ENCODE results near the gene MRM3.
"Not testable (repeated sequence)": the region's sequence is repeated elsewhere in the genome, so short reads cannot be mapped to it uniquely, and the experiment has no call there.

The MRM3 gene

DNA sequence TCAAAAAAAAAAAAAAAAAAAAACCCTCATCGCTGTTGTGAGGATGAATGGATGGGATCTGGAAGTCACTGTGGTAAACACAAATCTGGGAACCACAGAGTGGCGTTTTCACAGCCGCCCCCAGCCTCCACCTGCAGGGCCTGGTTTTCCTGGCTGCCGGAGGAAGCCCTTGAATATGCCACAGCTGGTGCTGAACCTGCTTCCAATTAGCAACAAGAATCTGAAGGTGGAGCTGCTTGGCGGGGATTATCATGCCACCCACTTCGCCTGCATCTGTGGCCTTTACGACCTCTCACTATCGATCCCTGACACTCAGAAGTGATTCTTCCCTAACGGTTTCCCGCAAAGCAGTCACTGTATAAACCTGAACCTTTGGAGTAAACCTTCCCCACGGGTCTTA lies 16.1 kb downstream of the MRM3 start:
- Histone ChIP-seq H3K27ac (ENCODE audit: low read length) (no peak overlapping the region), H3K27me3 (ENCODE audit: low read depth, low read length) (no peaks in the 10 kb centered on the region), H3K9me3 (ENCODE audit: control insufficient read depth in 1 of 2, low read length in 2 of 2) (no peaks in the 10 kb centered on the region), H3K36me3 (ENCODE audit: control insufficient read depth in 1 of 2, insufficient read depth in 2 of 2, low read length in 2 of 2) (peaks cover 0 to 27% of the 10 kb centered on the region in 2 donors), H3K4me3 (ENCODE audit: low read depth in 1 of 2, low read length in 2 of 2) (no peak overlapping the region), H3K4me1 (ENCODE audit: control insufficient read depth in 1 of 2, insufficient read depth in 2 of 2, low read length in 2 of 2) (peaks cover 4 to 14% of the 10 kb centered on the region in 2 donors)

DNA sequence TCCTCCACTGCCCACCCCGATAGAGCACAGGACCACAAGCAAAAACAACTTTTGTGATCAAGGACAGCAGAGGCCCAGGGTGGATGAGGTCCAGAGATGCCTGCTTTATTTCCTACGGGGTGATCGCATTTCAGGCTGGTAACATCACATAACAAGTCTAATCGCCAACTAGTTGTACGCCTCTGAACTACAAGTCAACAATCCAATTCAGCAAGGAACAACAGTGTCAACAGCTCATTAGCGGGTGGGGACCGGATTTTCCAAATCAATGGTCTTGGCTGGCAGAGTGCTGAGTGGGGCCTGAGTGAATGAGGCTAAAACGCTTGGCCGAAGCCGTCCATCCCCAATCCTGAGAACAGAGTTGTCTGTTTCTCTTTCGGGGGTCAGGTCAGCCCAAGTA lies 17.1 kb downstream of the MRM3 start:
- Histone ChIP-seq H3K36me3 (ENCODE audit: control insufficient read depth in 1 of 2, insufficient read depth in 2 of 2, low read length in 2 of 2) (peaks cover 0 to 34% of the 10 kb centered on the region in 2 donors), H3K4me1 (ENCODE audit: control insufficient read depth in 1 of 2, insufficient read depth in 2 of 2, low read length in 2 of 2) (peaks cover 4% of the 10 kb centered on the region in 2 donors), H3K27me3 (ENCODE audit: low read depth, low read length) (no peaks in the 10 kb centered on the region), H3K4me3 (ENCODE audit: low read depth in 1 of 2, low read length in 2 of 2) (no peak overlapping the region), H3K9me3 (ENCODE audit: control insufficient read depth in 1 of 2, low read length in 2 of 2) (no peaks in the 10 kb centered on the region), H3K27ac (ENCODE audit: low read length) (no peak overlapping the region)

DNA sequence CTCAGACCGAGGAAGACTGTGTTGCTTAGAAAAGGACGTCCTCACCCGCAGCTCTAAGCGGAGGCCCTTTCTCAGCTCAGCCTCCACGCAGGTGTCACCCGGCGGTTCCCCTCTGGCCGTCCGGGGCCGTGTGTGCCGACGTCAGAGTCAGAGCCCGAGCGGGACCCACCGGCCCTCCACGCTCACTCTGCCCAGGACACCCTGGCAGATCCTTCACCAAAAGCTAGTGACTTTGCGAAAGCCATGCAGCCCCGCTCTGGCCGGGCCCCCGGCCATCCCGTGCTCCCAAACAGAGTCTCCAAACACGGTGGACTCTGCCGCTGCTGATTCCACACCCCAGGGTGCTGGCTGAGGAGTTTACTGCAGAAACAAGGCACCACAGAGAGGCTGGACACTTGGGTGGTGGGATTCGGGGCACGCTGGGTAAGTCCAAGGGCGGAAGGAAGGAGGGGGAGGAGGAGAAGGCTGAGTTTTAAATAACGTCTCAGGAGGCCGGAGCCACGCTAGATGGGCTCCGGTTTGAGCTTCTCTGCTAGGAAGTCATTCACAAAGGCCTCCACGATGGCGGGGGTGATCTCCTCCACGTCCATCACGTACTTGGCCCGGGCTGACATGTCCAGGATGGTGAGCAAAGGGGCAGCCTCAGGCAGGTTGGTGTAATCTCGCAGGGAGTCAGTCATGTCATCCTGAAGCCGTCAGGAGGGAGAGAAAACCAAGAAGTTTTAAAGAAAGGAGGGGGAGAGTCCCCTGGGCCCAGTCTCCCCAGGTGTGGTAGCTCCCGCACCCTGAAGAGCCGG lies 18.5 kb downstream of the MRM3 start:
- Histone ChIP-seq H3K9me3 (ENCODE audit: control insufficient read depth in 1 of 2, low read length in 2 of 2) (no peaks in the 10 kb centered on the region), H3K4me3 (ENCODE audit: low read depth in 1 of 2, low read length in 2 of 2) (no peak overlapping the region), H3K27ac (ENCODE audit: low read length) (no peak overlapping the region), H3K27me3 (ENCODE audit: low read depth, low read length) (no peaks in the 10 kb centered on the region), H3K36me3 (ENCODE audit: control insufficient read depth in 1 of 2, insufficient read depth in 2 of 2, low read length in 2 of 2) (peaks cover 0 to 34% of the 10 kb centered on the region in 2 donors), H3K4me1 (ENCODE audit: control insufficient read depth in 1 of 2, insufficient read depth in 2 of 2, low read length in 2 of 2) (no peaks in the 10 kb centered on the region)

DNA sequence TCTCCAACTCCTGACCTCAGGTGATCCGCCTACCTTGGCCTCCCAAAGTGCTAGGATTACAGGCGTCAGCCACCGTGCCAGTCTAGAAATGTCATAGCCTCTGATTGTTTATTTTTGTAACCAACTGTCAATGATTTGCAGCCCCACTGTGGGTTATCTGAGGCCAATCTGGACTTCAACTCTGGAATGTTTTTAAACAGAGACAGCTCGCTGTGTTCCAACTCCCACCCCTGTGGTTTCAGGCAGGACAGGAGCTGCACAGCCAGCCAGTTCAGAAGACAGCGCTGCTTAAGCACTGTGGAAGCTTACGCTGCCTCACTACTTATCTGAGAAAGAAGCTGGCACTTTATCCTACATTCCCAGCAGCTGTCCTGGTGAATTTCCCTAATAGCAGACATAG lies 19.5 kb downstream of the MRM3 start:
- Histone ChIP-seq H3K36me3 (ENCODE audit: control insufficient read depth in 1 of 2, insufficient read depth in 2 of 2, low read length in 2 of 2) (peaks cover 0 to 34% of the 10 kb centered on the region in 2 donors), H3K27ac (ENCODE audit: low read length) (no peak overlapping the region)

DNA sequence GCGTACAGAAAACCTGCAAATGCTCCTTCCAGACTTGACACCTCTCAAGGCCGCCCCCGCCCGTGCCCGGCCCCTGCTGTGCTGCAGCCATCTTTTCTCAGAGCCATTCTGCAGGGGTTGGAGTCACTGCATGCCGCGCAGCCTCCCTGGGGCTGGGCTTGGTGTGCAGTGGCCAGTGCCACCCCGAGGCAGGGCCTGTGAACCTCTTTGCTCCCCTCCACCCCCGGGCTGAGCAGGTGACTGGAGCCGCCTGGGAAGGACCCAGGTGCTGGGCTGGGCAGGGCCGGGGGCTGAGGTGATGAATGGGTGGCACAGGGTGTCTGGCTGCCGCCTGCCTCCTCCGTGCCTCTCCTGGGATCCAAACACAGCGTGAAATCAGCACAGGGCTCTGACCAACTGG lies 20.3 kb downstream of the MRM3 start:
- Histone ChIP-seq H3K36me3 (ENCODE audit: control insufficient read depth in 1 of 2, insufficient read depth in 2 of 2, low read length in 2 of 2) (peaks cover 0 to 38% of the 10 kb centered on the region in 2 donors), H3K4me3 (ENCODE audit: low read depth in 1 of 2, low read length in 2 of 2) (no peak overlapping the region), H3K27me3 (ENCODE audit: low read depth, low read length) (no peaks in the 10 kb centered on the region), H3K9me3 (ENCODE audit: control insufficient read depth in 1 of 2, low read length in 2 of 2) (no peaks in the 10 kb centered on the region), H3K27ac (ENCODE audit: low read length) (no peak overlapping the region), H3K4me1 (ENCODE audit: control insufficient read depth in 1 of 2, insufficient read depth in 2 of 2, low read length in 2 of 2) (no peaks in the 10 kb centered on the region)

More for the DNA sequence above, 19.5 kb downstream of the MRM3 start:
- Histone ChIP-seq H3K27me3 (ENCODE audit: low read depth, low read length) (no peaks in the 10 kb centered on the region), H3K9me3 (ENCODE audit: control insufficient read depth in 1 of 2, low read length in 2 of 2) (no peaks in the 10 kb centered on the region), H3K4me1 (ENCODE audit: control insufficient read depth in 1 of 2, insufficient read depth in 2 of 2, low read length in 2 of 2) (no peaks in the 10 kb centered on the region), H3K4me3 (ENCODE audit: low read depth in 1 of 2, low read length in 2 of 2) (no peak overlapping the region)

DNA sequence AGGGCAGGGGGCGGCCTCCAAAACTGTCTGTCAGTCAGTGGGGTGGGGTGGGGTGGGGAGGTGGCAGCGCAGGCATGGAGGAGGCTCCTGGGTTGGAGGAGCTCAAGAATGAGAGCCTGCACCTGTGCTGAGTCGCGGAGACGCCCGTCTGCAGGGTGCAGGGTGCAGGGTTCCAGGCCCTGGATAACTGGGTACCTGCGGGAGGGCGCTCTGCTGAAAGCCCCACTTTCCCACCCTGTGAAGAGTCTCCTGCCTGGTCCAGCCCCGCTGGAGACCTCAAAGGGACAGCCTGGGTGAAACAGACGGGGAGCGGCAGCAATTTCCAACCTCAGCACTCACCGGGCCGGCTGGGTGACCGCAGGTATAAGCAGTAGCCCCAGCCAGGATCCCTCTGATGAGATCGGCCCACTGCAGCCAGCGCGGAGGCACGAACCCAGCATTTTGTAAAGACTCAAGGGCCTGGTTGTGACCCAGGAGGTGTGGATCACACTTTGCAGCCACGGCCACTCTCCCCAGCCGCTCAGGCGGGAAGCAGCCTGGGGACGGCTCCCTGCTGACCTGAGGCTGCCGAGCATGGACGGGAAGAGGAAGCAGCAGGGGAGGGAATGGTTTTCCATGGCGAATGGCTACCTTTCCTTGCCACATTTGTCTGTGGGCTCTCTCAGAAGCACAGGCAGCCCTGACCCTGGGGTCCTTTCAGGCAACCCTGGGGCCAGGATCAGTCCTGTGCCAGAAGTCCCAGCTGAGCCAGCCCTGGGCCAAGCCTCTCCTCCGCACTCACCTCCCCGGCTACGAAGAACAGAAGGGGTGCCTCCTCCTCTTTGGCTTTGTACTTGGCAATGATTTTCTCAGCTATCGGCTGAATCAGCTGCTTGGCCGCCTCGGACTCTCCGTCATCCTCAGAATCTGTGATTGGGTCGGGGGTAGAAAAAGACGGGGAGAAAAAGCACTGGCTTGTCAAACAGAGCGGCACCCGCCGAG lies 21.0 kb downstream of the MRM3 start:
- Histone ChIP-seq H3K9me3 (ENCODE audit: control insufficient read depth in 1 of 2, low read length in 2 of 2) (no peaks in the 10 kb centered on the region), H3K4me3 (ENCODE audit: low read depth in 1 of 2, low read length in 2 of 2) (no peak overlapping the region), H3K4me1 (ENCODE audit: control insufficient read depth in 1 of 2, insufficient read depth in 2 of 2, low read length in 2 of 2) (no peaks in the 10 kb centered on the region), H3K36me3 (ENCODE audit: control insufficient read depth in 1 of 2, insufficient read depth in 2 of 2, low read length in 2 of 2) (peaks cover 0 to 41% of the 10 kb centered on the region in 2 donors), H3K27me3 (ENCODE audit: low read depth, low read length) (no peaks in the 10 kb centered on the region), H3K27ac (ENCODE audit: low read length) (no peak overlapping the region)

DNA sequence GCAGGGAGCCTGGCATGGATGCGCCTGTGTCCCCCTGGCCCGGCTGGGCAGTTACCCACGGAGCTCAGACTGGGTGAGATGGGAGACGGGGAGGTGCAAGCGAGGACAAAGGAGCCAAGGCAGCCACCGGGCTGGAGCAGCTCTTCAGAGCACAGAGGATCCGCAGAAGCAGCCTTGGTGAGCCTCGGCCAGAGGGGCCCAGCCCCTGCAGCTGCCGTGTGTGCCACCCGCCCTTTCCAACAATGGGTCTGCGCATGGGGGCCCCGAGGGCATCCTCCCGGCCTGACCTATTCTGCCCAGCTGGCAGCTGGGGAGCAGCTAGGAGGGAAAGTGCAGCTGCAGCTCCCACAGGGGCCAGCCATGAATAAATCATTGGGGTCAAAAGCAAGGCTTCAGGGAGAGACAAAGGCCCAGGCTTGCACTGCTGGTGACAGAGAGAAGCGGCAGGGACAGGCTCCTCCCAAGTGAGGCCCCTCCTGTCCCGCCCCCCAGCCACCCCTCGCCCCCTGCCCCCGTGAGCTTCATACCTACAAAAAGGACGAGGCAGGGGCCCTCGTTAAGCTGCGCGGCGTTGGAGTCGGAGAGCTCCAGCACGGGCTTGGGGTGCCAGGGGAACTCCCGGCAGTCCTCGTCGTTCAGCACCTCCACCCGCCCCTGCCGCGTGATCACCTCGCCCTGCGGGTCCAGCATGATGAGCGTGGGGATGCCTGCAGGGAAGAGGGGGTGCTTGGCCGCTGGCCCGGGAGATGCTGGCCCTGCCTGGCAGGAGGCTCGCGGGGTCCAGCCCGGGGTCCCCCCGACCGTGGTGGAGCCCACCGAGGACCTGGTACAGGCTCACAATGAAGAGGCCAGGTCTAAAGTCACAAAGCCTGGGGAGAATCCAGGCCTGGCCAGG lies 22.6 kb downstream of the MRM3 start:
- Histone ChIP-seq H3K9me3 (ENCODE audit: control insufficient read depth in 1 of 2, low read length in 2 of 2) (no peaks in the 10 kb centered on the region), H3K27ac (ENCODE audit: low read length) (no peak overlapping the region), H3K36me3 (ENCODE audit: control insufficient read depth in 1 of 2, insufficient read depth in 2 of 2, low read length in 2 of 2) (peaks cover 0 to 36% of the 10 kb centered on the region in 2 donors), H3K27me3 (ENCODE audit: low read depth, low read length) (no peaks in the 10 kb centered on the region), H3K4me1 (ENCODE audit: control insufficient read depth in 1 of 2, insufficient read depth in 2 of 2, low read length in 2 of 2) (no peaks in the 10 kb centered on the region), H3K4me3 (ENCODE audit: low read depth in 1 of 2, low read length in 2 of 2) (no peak overlapping the region)

DNA sequence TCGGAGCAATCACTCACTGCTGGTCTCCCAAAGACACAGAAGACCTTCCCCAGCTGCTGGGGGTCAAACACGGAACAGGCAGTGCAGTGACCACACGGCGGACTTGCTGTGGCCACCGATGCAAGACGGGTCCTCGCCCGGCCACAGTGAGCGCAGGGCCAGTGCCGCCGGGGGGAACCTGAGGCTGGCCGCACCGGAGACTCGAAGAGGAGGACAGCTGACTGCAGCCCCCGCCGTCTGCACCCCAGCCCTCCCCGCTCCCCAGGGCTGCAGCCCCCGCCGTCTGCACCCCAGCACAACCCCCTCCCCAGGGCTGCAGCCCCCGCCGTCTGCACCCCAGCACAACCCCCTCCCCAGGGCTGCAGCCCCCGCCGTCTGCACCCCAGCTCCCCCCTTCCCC lies 23.7 kb downstream of the MRM3 start:
- H3K4me3 ChIP-seq (ENCODE audit: low read depth in 1 of 2, low read length in 2 of 2); H3K27me3 ChIP-seq (ENCODE audit: low read depth, low read length); H3K9me3 ChIP-seq (ENCODE audit: control insufficient read depth in 1 of 2, low read length in 2 of 2); H3K4me1 ChIP-seq (ENCODE audit: control insufficient read depth in 1 of 2, insufficient read depth in 2 of 2, low read length in 2 of 2); H3K27ac ChIP-seq (ENCODE audit: low read length): not testable (repeated sequence)
- peaks cover 0 to 25% of the 10 kb centered on the region in 2 donors for H3K36me3 ChIP-seq (ENCODE audit: control insufficient read depth in 1 of 2, insufficient read depth in 2 of 2, low read length in 2 of 2)

DNA sequence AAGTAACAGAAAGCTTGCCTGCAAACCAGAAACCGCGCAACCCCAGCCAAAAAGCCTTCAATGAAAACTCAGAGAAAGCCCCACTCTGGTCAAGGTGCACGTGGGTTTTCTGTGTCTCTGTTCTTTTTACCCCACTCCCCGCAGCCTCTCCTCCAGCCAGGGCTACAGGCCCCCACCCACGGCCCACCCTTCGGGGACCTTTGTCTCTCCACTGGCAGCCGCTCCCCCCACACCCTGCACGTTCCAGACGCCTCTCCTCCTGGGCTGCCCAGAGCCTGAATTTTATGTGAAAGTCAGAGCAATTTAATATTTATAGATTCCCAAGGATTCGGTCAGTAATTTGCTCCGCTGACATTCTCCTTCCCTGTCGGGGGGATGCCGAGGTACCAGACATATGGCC lies 24.2 kb downstream of the MRM3 start:
- Histone ChIP-seq H3K36me3 (ENCODE audit: control insufficient read depth in 1 of 2, insufficient read depth in 2 of 2, low read length in 2 of 2) (peaks cover 0 to 24% of the 10 kb centered on the region in 2 donors), H3K27ac (ENCODE audit: low read length) (no peak overlapping the region), H3K4me1 (ENCODE audit: control insufficient read depth in 1 of 2, insufficient read depth in 2 of 2, low read length in 2 of 2) (no peaks in the 10 kb centered on the region)

DNA sequence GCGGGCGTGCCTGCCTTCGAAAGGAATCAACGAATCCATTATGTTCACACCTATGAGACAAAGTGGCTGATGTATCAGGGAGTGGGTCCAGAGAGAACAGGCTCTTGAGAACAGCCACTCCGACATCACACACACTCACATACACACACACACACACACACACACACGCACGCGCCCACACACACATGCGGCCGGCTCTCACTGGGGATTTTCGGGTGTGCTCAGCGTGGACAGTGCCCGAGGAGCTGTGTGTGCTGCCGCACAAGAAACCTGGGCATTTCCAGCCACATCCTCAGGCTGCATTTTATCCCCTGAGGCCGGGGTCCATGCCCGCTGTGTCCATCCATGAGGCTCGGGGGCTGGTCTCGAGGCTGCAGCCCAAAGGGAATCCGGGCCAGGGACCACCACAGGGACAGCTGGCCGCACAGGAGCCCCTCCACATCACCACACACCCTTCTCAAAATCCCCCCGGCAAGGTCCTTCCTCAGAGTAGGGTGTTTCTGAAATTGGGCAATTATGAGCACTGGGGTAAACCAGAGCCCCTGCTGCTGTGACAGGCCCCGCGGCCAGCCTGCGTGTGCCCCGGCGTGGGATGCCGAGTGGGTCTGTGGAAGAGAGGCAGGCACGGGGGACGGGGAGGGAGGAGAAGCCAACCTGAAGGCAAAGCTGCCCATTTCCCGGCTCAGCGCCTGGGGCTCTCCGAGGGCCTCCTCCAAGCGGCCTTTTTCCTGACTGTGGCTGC lies 24.8 kb downstream of the MRM3 start:
- Histone ChIP-seq H3K27ac (ENCODE audit: low read length) (no peak overlapping the region), H3K36me3 (ENCODE audit: control insufficient read depth in 1 of 2, insufficient read depth in 2 of 2, low read length in 2 of 2) (peaks cover 0 to 24% of the 10 kb centered on the region in 2 donors), H3K4me3 (ENCODE audit: low read depth in 1 of 2, low read length in 2 of 2) (no peak overlapping the region), H3K9me3 (ENCODE audit: control insufficient read depth in 1 of 2, low read length in 2 of 2) (no peaks in the 10 kb centered on the region), H3K4me1 (ENCODE audit: control insufficient read depth in 1 of 2, insufficient read depth in 2 of 2, low read length in 2 of 2) (no peaks in the 10 kb centered on the region), H3K27me3 (ENCODE audit: low read depth, low read length) (no peaks in the 10 kb centered on the region)

More for the DNA sequence above, 24.2 kb downstream of the MRM3 start:
- Histone ChIP-seq H3K9me3 (ENCODE audit: control insufficient read depth in 1 of 2, low read length in 2 of 2) (no peaks in the 10 kb centered on the region), H3K27me3 (ENCODE audit: low read depth, low read length) (no peaks in the 10 kb centered on the region), H3K4me3 (ENCODE audit: low read depth in 1 of 2, low read length in 2 of 2) (no peak overlapping the region)
